IMR-90 (cell line): ENCODE results near the gene CMTM7.

Experiments used
- CHD1 ChIP-seq: IDR thresholded peaks from 2 replicates; pipeline ENCODE4 v1.6.1; 2012; ENCODE audit warnings: low read depth, low read length, improper control_type of control experiment
- ELK1 ChIP-seq: fragments of 150-350 bp; IDR thresholded peaks from 2 replicates; pipeline ENCODE4 v1.6.1; 2016; ENCODE audit warnings: low read depth, mild to moderate bottlenecking, low read length, moderate library complexity, borderline replicate concordance
- FOS ChIP-seq: fragments of 150-350 bp; IDR thresholded peaks from 2 replicates; pipeline ENCODE4 v1.6.1; 2016; ENCODE audit warnings: low read depth, low read length
- MAFK ChIP-seq: IDR thresholded peaks from 2 replicates; pipeline ENCODE4 v1.6.1; 2012; ENCODE audit warnings: low read depth, low read length, improper control_type of control experiment
- MXI1 ChIP-seq: IDR thresholded peaks from 2 replicates; pipeline ENCODE4 v1.6.1; 2012; ENCODE audit warnings: low read depth, mild to moderate bottlenecking, low read length, moderate library complexity, borderline replicate concordance
- RAD21 ChIP-seq: IDR thresholded peaks from 2 replicates; pipeline ENCODE4 v1.6.1; 2012; ENCODE audit warnings: low read length, improper control_type of control experiment
- TF ChIP-seq, protein P1 (sequence below): conservative IDR thresholded peaks from 2 replicates; pipeline ENCODE4 v1.5.1; 2012; ENCODE audit warnings: mild to moderate bottlenecking, low read depth, low read length, improper control_type of control experiment
- TF ChIP-seq, protein P2 (sequence below): fragments of 150-350 bp; IDR thresholded peaks from 2 replicates; pipeline ENCODE4 v1.6.1; 2017; ENCODE audit warnings: mild to moderate bottlenecking, antibody characterized with exemption, low read length, low read depth

DNA sequence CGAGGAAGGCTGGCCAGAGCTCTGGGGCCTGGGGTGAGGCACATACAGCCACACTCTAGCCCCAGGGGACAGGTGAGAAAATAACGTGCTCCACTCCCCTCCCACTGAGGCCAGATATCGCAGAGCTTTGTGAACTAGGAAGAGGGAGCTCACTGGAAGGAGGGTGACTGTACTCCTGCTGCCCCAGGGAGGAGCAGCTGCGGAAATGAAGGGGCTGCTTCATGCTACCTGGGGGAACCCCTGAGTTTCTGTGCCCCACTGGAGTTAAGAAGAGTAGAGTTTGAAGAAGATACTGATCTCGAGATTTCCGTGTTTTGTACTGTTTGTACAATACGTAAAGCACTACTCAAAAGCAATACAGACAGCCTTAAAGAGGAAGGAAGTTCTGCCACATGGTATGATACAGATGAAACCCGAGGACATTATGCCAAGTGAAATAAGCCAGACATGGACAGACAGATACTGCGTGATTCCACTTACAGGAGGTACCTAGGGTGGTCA is 66.4 kb downstream of the CMTM7 start:
- TF ChIP-seq RAD21 (no peak), ELK1 (no peak), MAFK (no peak), FOS (no peak), CHD1 (no peak), MXI1 (no peak)
- TF ChIP-seq, protein P1, sequence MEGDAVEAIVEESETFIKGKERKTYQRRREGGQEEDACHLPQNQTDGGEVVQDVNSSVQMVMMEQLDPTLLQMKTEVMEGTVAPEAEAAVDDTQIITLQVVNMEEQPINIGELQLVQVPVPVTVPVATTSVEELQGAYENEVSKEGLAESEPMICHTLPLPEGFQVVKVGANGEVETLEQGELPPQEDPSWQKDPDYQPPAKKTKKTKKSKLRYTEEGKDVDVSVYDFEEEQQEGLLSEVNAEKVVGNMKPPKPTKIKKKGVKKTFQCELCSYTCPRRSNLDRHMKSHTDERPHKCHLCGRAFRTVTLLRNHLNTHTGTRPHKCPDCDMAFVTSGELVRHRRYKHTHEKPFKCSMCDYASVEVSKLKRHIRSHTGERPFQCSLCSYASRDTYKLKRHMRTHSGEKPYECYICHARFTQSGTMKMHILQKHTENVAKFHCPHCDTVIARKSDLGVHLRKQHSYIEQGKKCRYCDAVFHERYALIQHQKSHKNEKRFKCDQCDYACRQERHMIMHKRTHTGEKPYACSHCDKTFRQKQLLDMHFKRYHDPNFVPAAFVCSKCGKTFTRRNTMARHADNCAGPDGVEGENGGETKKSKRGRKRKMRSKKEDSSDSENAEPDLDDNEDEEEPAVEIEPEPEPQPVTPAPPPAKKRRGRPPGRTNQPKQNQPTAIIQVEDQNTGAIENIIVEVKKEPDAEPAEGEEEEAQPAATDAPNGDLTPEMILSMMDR = no peak
- TF ChIP-seq, protein P2, sequence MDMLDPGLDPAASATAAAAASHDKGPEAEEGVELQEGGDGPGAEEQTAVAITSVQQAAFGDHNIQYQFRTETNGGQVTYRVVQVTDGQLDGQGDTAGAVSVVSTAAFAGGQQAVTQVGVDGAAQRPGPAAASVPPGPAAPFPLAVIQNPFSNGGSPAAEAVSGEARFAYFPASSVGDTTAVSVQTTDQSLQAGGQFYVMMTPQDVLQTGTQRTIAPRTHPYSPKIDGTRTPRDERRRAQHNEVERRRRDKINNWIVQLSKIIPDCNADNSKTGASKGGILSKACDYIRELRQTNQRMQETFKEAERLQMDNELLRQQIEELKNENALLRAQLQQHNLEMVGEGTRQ = no peak
